Testis (tissue), 2 donors: ENCODE measurements around the gene JADE2.

ENCODE experiments used
- POLR2A ChIP-seq: fragments of 450-650 bp; IDR thresholded peaks from one replicate; pipeline ENCODE4 v1.6.1; 2017; ENCODE audit warnings: antibody characterized with exemption, mild to moderate bottlenecking, moderate library complexity
- TF ChIP-seq, protein P1 (sequence below), 3 experiments: fragments of 450-650 bp in 2 of 3; fragments of 200-600 bp in 1 of 3; sonication (generic) in 1 of 3; IDR thresholded peaks; one replicate each; pipeline ENCODE4 v1.5.1; 2016 to 2019; ENCODE audit warnings: antibody characterized with exemption in 3 of 3, mild to moderate bottlenecking in 2 of 3, moderate library complexity in 1 of 3

DNA sequence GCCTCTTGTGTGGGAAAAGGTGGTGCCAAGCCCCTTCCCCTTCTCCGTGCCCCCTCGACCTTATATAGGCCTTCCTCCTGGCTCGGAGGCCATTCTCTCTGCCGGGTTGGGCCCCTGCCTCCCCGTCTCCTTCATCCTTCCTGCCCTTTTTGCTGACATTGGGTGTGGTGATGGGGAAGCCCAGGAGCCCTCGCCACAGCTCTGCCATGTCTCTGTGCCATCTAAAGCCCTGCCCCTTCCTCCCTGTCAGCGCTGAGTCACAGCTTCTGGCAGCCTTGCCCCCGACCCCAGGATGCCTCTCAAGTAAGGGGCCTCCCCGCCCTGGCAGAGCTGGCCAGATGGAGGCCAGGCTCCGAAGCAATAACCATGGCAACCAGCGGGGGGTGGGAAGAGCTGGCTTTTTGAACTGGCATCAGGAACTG is 30.4 kb downstream of the JADE2 start:
- TF ChIP-seq, protein P1, sequence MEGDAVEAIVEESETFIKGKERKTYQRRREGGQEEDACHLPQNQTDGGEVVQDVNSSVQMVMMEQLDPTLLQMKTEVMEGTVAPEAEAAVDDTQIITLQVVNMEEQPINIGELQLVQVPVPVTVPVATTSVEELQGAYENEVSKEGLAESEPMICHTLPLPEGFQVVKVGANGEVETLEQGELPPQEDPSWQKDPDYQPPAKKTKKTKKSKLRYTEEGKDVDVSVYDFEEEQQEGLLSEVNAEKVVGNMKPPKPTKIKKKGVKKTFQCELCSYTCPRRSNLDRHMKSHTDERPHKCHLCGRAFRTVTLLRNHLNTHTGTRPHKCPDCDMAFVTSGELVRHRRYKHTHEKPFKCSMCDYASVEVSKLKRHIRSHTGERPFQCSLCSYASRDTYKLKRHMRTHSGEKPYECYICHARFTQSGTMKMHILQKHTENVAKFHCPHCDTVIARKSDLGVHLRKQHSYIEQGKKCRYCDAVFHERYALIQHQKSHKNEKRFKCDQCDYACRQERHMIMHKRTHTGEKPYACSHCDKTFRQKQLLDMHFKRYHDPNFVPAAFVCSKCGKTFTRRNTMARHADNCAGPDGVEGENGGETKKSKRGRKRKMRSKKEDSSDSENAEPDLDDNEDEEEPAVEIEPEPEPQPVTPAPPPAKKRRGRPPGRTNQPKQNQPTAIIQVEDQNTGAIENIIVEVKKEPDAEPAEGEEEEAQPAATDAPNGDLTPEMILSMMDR (IDR thresholded peaks at IDR 0.05), result no peak
- no peak for TF ChIP-seq POLR2A
